Sigmoid colon (tissue), 7 donors: Measurements from ENCODE around the gene CD276. TPM values are rescaled to one million over a fixed set of nuclear protein-coding genes. Genes with fewer than 3 reads are reported as not detected.

ENCODE experiments used
- DNase-seq: peaks from one replicate; pipeline ENCODE4 v3.0.0-alpha.2; 2019
- H3K27ac ChIP-seq, 4 donors: fragments of 200-600 bp; sonication (generic); one replicate each; pipeline ENCODE4 v1.5.1; 2016 to 2019; ENCODE audit warnings: mild to moderate bottlenecking in 1 of 4
- H3K27me3 ChIP-seq, 3 donors: fragments of 200-600 bp; sonication (generic); one replicate each; pipeline ENCODE4 v1.5.1; 2019; ENCODE audit warnings: mild to moderate bottlenecking in 1 of 3
- H3K36me3 ChIP-seq, 4 donors: fragments of 200-600 bp; sonication (generic); one replicate each; pipeline ENCODE4 v1.5.1; 2016 to 2019
- H3K4me1 ChIP-seq, 4 donors: fragments of 200-600 bp; sonication (generic); one replicate each; pipeline ENCODE4 v1.5.1; 2017 to 2019
- H3K4me3 ChIP-seq, 4 donors: fragments of 200-600 bp; sonication (generic); one replicate each; pipeline ENCODE4 v1.5.1; 2017 to 2019; ENCODE audit warnings: mild to moderate bottlenecking in 2 of 4, moderate library complexity in 1 of 4
- H3K9me3 ChIP-seq, 4 donors: fragments of 200-600 bp in 3 of 4; sonication (generic) in 3 of 4; one replicate each; pipeline versions ENCODE4 v1.5.1 to v1.6.1; 2013 to 2019
- CTCF ChIP-seq, 4 experiments: fragments of 450-650 bp in 3 of 4; fragments of 200-600 bp in 1 of 4; IDR thresholded peaks; one replicate each; pipeline ENCODE4 v1.5.1; 2016 to 2019; ENCODE audit warnings: antibody characterized with exemption in 4 of 4, mild to moderate bottlenecking in 3 of 4, moderate library complexity in 2 of 4
- EP300 ChIP-seq, 4 donors: sonication (generic); formaldehyde crosslinking; IDR thresholded peaks; one replicate each; pipeline ENCODE4 v1.6.1; 2017; ENCODE audit warnings: antibody characterized with exemption in 4 of 4
- POLR2A ChIP-seq, 2 donors: fragments of 450-650 bp; IDR thresholded peaks; one replicate each; pipeline ENCODE4 v1.6.1; 2016; ENCODE audit warnings: antibody characterized with exemption in 2 of 2, mild to moderate bottlenecking in 2 of 2, moderate library complexity in 2 of 2
- POLR2AphosphoS5 ChIP-seq, 4 donors: sonication (generic); formaldehyde crosslinking; IDR thresholded peaks; one replicate each; pipeline ENCODE4 v1.6.1; 2017; ENCODE audit warnings: antibody characterized with exemption in 4 of 4
- WGBS, 2 donors: extraction: QIAGEN DNeasy Blood & Tissue Kit; methylation state at CpG; one replicate each; pipeline ENCODE4 v1.1.7; 2013; 5-methylcytosine and 5-hydroxymethylcytosine counted together
- intact Hi-C: fragments of 100-400 bp; cut with DNase I; formaldehyde crosslinking; loops from one replicate; pipeline ENCODE4 v1.15.1; 2023
- polyA plus RNA-seq, 3 donors: library from polyadenylated mRNA; stranded (reverse); fragments of 200-250 nt; gene quantifications; one replicate each; pipeline ENCODE4 v1.2.3, GENCODE V29; 2013
- total RNA-seq, 4 donors: library from RNA; depleted of rRNA; stranded (reverse); fragments of >200 nt; gene quantifications; one replicate each; pipeline ENCODE4 v1.1.0, GENCODE V29; 2016
- donor health status: healthy with polysubstance abuse.
- donor health status: Bipolar disorder and iron deficiency.
- donor health status: healthy.

The CD276 gene
- total and polyA plus RNA-seq, 7 donors, result 15.7 to 59.8 (median 29.8) TPM

- Histone ChIP-seq H3K9me3 (no peaks in the 10 kb centered on the region), H3K27me3 (no peaks in the 10 kb centered on the region), H3K4me3 (no peak overlapping the region), H3K36me3 (no peaks in the 10 kb centered on the region), H3K4me1 (peaks cover 0 to 16% (median 15%) of the 10 kb centered on the region in 4 donors), H3K27ac (no peak overlapping the region)
- no peak for DNase-seq
- TF ChIP-seq CTCF (IDR thresholded peaks at IDR 0.05) (no peak), POLR2A (IDR thresholded peaks at IDR 0.05) (no peak), POLR2AphosphoS5 (IDR thresholded peaks at IDR 0.05) (no peak), EP300 (IDR thresholded peaks at IDR 0.05) (no peak)
- WGBS, 2 donors, result 95% methylated on average over 6 of the region's 6 CpGs
- intact Hi-C loops, result no loop called here
These were observed 4.2 kb upstream of the CD276 start for GRCh38 chr15:73679964-73680363.

DNA sequence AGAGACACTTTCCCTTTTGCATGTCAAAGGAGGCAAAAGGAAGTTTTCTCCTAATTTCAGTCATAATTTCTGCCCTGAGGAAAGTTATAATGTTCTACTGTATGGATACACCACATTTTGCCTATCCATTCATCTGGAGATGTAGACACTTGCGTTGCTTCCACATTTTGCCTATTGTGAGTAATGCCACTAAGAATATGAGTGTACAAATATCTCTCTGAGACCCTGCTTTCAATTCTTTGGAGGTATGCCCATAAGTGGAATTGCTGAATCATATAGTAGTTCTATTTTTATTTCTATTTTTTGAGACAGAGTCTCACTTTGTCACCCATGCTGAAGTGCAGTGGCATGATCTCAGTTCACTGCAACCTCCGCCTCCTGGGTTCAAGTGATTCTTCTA is 3.6 kb upstream of the CD276 start:
- WGBS, 2 donors, result 88 to 96% methylated on average over 2 of the region's 2 CpGs
- peaks cover 0 to 22% (median 20%) of the 10 kb centered on the region in 4 donors for H3K4me1 ChIP-seq
- intact Hi-C loops, result no loop called here
- no peaks in the 10 kb centered on the region for H3K9me3 ChIP-seq
- no peak for DNase-seq
- no peak overlapping the region for H3K4me3 ChIP-seq
- H3K27me3 ChIP-seq, result no peaks in the 10 kb centered on the region
- no peaks in the 10 kb centered on the region for H3K36me3 ChIP-seq
- no peak for TF ChIP-seq EP300 (IDR thresholded peaks at IDR 0.05)
- TF ChIP-seq POLR2A (IDR thresholded peaks at IDR 0.05), result no peak
- no peak for TF ChIP-seq CTCF (IDR thresholded peaks at IDR 0.05)
- no peak for TF ChIP-seq POLR2AphosphoS5 (IDR thresholded peaks at IDR 0.05)
- H3K27ac ChIP-seq, result no peak overlapping the region

DNA sequence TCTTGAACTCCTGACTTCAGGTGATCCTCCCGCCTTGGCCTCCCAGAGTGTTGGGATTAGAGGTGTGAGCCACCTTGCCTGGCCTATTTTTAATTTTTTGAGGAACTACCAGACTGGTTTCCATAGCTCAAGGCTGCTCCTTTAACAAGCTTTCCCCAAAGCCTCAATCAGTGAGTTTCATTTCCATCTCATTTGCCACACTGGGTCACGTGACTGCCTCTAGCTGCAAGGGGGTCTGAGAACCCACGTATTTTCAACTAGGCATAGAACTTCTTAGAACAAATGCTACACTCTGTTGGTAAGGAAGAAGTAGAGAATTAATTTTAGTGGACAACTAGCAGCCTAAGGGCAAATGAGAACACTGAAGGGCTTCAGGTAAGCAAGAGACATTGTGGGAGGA is 3.1 kb upstream of the CD276 start:
- DNase-seq, result no peak
- no peaks in the 10 kb centered on the region for H3K36me3 ChIP-seq
- intact Hi-C loops, result no loop called here
- H3K27me3 ChIP-seq, result no peaks in the 10 kb centered on the region
- TF ChIP-seq EP300 (IDR thresholded peaks at IDR 0.05) (no peak), POLR2A (IDR thresholded peaks at IDR 0.05) (no peak), CTCF (IDR thresholded peaks at IDR 0.05) (no peak), POLR2AphosphoS5 (IDR thresholded peaks at IDR 0.05) (no peak)
- H3K4me3 ChIP-seq, result no peak overlapping the region
- H3K27ac ChIP-seq, result no peak overlapping the region
- no peaks in the 10 kb centered on the region for H3K9me3 ChIP-seq
- peaks cover 0 to 27% (median 25%) of the 10 kb centered on the region in 4 donors for H3K4me1 ChIP-seq
- 67 to 69% methylated on average over 3 of the region's 3 CpGs for WGBS, 2 donors

DNA sequence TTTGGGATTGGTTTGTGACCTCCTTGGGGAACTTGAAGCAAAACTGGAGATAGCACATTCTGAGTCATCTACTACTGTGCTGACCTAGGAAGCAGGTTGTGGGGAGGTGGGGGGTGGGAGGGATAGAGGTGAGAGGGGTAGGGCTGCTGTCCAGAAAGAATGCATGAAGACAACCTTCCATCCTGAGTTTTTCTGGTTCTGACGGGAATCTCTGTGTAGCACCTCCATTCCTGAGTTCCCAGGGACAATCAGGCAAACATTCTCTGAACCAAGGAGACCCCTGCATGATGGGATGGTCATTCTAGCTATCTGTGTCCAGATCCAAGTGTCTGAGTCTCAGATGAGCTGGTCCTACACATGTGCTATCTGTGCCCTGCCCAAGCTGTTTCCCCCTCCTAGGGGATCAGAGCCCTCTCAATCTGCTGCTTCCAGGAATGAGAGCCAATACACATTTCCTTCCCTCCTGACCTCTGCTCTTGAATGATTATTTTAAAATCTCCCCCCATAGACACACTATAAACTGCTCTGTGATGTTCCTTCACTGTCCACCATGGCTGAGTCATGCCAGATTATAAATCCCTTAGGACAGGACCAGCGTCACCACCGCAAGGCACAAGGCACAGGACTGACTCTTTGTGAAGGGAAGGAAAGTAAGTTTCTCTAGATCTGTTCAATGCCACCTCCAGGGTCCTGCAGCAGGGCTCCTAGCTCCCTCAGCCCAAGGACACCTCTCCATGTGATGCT is 2.2 kb upstream of the CD276 start:
- Histone ChIP-seq H3K4me3 (no peak overlapping the region), H3K27me3 (no peaks in the 10 kb centered on the region), H3K4me1 (peaks cover 0 to 36% (median 35%) of the 10 kb centered on the region in 4 donors), H3K36me3 (no peaks in the 10 kb centered on the region), H3K27ac (peak overlapping the region in 2 of 4 donors; percentile 2 to 95), H3K9me3 (no peaks in the 10 kb centered on the region)
- intact Hi-C loops, result loop anchor here (2.0 kb wide), 1 partner anchor 45 kb away; no protein-coding TSS in a partner anchor
- WGBS, 2 donors, result 80 to 81% methylated on average over 3 of the region's 3 CpGs
- DNase-seq, result no peak
- TF ChIP-seq POLR2AphosphoS5 (IDR thresholded peaks at IDR 0.05) (no peak), CTCF (IDR thresholded peaks at IDR 0.05) (no peak), POLR2A (IDR thresholded peaks at IDR 0.05) (no peak), EP300 (IDR thresholded peaks at IDR 0.05) (no peak)
